NCI-H774 (cell line): ENCODE measurements around the gene GPR161.
A peak's percentile ranks its signal among the peaks of the same experiment; 100 is the strongest.

Experiments used
- DNase-seq: peaks from one replicate; lab custom pipeline; 2025; lab: John Stamatoyannopoulos, UW

GPR161 gene

GRCh38 chr1:168110896-168111545 lies 25.7 kb downstream of the GPR161 start:
- DNase-seq = no peak

GRCh38 chr1:168106274-168106673 lies 30.5 kb downstream of the GPR161 start:
- DNase-seq = no peak

- DNase-seq = no peak
Measured at GRCh38 chr1:168105846-168106245, 30.9 kb downstream of the GPR161 start.

GRCh38 chr1:168104535-168104934 lies 32.2 kb downstream of the GPR161 start:
- DNase-seq = no peak

- no peak for DNase-seq
Measured at GRCh38 chr1:168102487-168102886, 34.2 kb downstream of the GPR161 start.

- no peak for DNase-seq
Measured at GRCh38 chr1:168101336-168101735, 35.4 kb downstream of the GPR161 start.

GRCh38 chr1:168100315-168101002 lies 36.3 kb downstream of the GPR161 start:
- DNase-seq = no peak

- no peak for DNase-seq
Measured at GRCh38 chr1:168099337-168099801, 37.4 kb downstream of the GPR161 start.

GRCh38 chr1:168098534-168099320 lies 38.0 kb downstream of the GPR161 start:
- DNase-seq = no peak

- DNase-seq = no peak
Measured at GRCh38 chr1:168097921-168098528, 38.7 kb downstream of the GPR161 start.

- no peak for DNase-seq
Measured at GRCh38 chr1:168096296-168097165, 40.2 kb downstream of the GPR161 start.

- no peak for DNase-seq
Measured at GRCh38 chr1:168095476-168095875, 41.3 kb downstream of the GPR161 start.

- DNase-seq = no peak
Measured at GRCh38 chr1:168093616-168094015, 43.1 kb downstream of the GPR161 start.

GRCh38 chr1:168092566-168093355 lies 44.0 kb downstream of the GPR161 start:
- peak; percentile 5 for DNase-seq

GRCh38 chr1:168091720-168092550 lies 44.8 kb downstream of the GPR161 start:
- no peak for DNase-seq

GRCh38 chr1:168091063-168091462 lies 45.7 kb downstream of the GPR161 start:
- no peak for DNase-seq

GRCh38 chr1:168090395-168090794 lies 46.3 kb downstream of the GPR161 start:
- no peak for DNase-seq

- DNase-seq = no peak
Measured at GRCh38 chr1:168089979-168090337, 46.8 kb downstream of the GPR161 start.

GRCh38 chr1:168089326-168089978 lies 47.3 kb downstream of the GPR161 start:
- DNase-seq = no peak
